GM12878 (cell line): ENCODE measurements around the gene CLEC4M. TPM values are rescaled to one million over a fixed set of nuclear protein-coding genes. Genes with fewer than 3 reads are reported as not detected.

Experiments
- ATAC-seq: fragments of 200-7000 bp; cut with Tn5 transposase; 3 replicates; pipeline ENCODE4 v1.9.1; 2020; ENCODE audit warnings: mild to moderate bottlenecking, moderate library complexity
- BruUV-seq: library from RNA; stranded (reverse); fragments of 400-500 nt; replicated peaks from 2 replicates; lab custom pipeline; 2021; lab: Mats Ljungman, UMichigan
- CTCF ChIA-PET: fragments of 300-600 bp; sonication (Branson Sonifier 250); formaldehyde crosslinking; extraction: SDS; loops from one replicate; lab custom pipeline; 2021; ENCODE audit warnings: inconsistent platforms; lab: Yijun Ruan, JAX
- POLR2A ChIA-PET: fragments of 350-600 bp; formaldehyde crosslinking; extraction: SDS; loops from one replicate; lab custom pipeline; 2021; ENCODE audit warnings: inconsistent platforms; lab: Charles Lee
- RAD21 ChIA-PET: fragments of 300-600 bp; sonication (Branson Sonifier 250); formaldehyde crosslinking; loops from one replicate; lab custom pipeline; 2023; ENCODE audit warnings: antibody characterized with exemption; ENCODE audit not compliant: unreplicated experiment; lab: Charles Lee
- SMC1A ChIA-PET: fragments of 300-600 bp; sonication (Branson Sonifier 250); formaldehyde crosslinking; loops from one replicate; lab custom pipeline; 2023; ENCODE audit not compliant: unreplicated experiment, uncharacterized antibody; lab: Charles Lee
- DNase-seq: peaks from one replicate; pipeline ENCODE4 v3.0.0-alpha.2; 2011; ENCODE audit warnings: low read depth, low spot score
- FAIRE-seq: peaks from 3 replicates; lab custom pipeline; 2011; peaks lifted over from hg19 to GRCh38; lab: Jason Lieb, UNC
- H2AFZ ChIP-seq: 2 replicates; pipeline ENCODE4 v1.6.0; 2011; ENCODE audit warnings: low read depth, low read length, control low read depth; ENCODE audit not compliant: control insufficient read depth
- H3K27ac ChIP-seq: 2 replicates; pipeline ENCODE4 v1.5.1; 2011; ENCODE audit warnings: control low read depth; ENCODE audit not compliant: control insufficient read depth, insufficient read depth
- H3K27me3 ChIP-seq, 2 experiments: replicated peaks in 1 of 2; 2 replicates each; pipeline versions ENCODE4 v1.6.0 to v1.6.1; 2011; ENCODE audit warnings: low read length in 1 of 2; ENCODE audit not compliant: control insufficient read depth in 2 of 2, insufficient read depth in 2 of 2
- H3K36me3 ChIP-seq, 2 experiments: 2 replicates each; pipeline ENCODE4 v1.5.1; 2011; ENCODE audit warnings: low read length in 1 of 2; ENCODE audit not compliant: control insufficient read depth in 2 of 2, insufficient read depth in 2 of 2
- H3K4me1 ChIP-seq: 2 replicates; pipeline ENCODE4 v1.6.1; 2011; ENCODE audit warnings: mild to moderate bottlenecking, low read length, moderate library complexity, mixed read lengths; ENCODE audit not compliant: control insufficient read depth, insufficient read depth
- H3K4me2 ChIP-seq: 2 replicates; pipeline ENCODE4 v1.6.0; 2011; ENCODE audit warnings: control low read depth; ENCODE audit not compliant: control insufficient read depth, insufficient read depth
- H3K4me3 ChIP-seq: fragments of 200-600 bp; sonication (generic); 2 replicates; pipeline ENCODE4 v1.5.1; 2016
- H3K79me2 ChIP-seq: 2 replicates; pipeline ENCODE4 v1.6.0; 2011; ENCODE audit warnings: low read length; ENCODE audit not compliant: control insufficient read depth, insufficient read depth
- H3K9ac ChIP-seq: 2 replicates; pipeline ENCODE4 v1.8.0; 2011; ENCODE audit warnings: low read length, control low read depth, mixed read lengths; ENCODE audit not compliant: control insufficient read depth, insufficient read depth
- H3K9me3 ChIP-seq: replicated peaks from 3 replicates; pipeline ENCODE4 v1.5.1; 2011; ENCODE audit warnings: mild to moderate bottlenecking, low read length; ENCODE audit not compliant: control insufficient read depth, insufficient read depth
- H4K20me1 ChIP-seq: 2 replicates; pipeline ENCODE4 v1.6.0; 2011; ENCODE audit not compliant: control insufficient read depth, insufficient read depth
- MYC ChIP-seq: IDR thresholded peaks from 2 replicates; pipeline ENCODE4 v1.6.1; 2011; ENCODE audit warnings: mild to moderate bottlenecking, low read length, moderate library complexity, inconsistent platforms; ENCODE audit not compliant: insufficient read depth, insufficient replicate concordance, insufficient read length, severe bottlenecking
- NRF1 ChIP-seq: conservative IDR thresholded peaks from 2 replicates; pipeline ENCODE4 v1.6.1; 2011; ENCODE audit warnings: mild to moderate bottlenecking, low read depth, low read length, improper control_type of control experiment
- POLR2AphosphoS5 ChIP-seq: IDR thresholded peaks from 2 replicates; pipeline ENCODE4 v1.6.1; 2011; ENCODE audit warnings: mild to moderate bottlenecking, low read length, inconsistent platforms
- SMC3 ChIP-seq: IDR thresholded peaks from 2 replicates; pipeline ENCODE4 v1.6.1; 2011; ENCODE audit warnings: low read length, improper control_type of control experiment, borderline replicate concordance
- STAT1 ChIP-seq: fragments of 450-650 bp; conservative IDR thresholded peaks from 2 replicates; pipeline ENCODE4 v1.6.1; 2014; ENCODE audit warnings: antibody characterized with exemption, mild to moderate bottlenecking
- ZBED1 ChIP-seq: IDR thresholded peaks from 2 replicates; pipeline ENCODE4 v1.6.1; 2016; ENCODE audit warnings: borderline replicate concordance
- WGBS: methylation state at CpG from one replicate; pipeline ENCODE4 v1.1.6; 2016; ENCODE audit warnings: low lambda C conversion rate; ENCODE audit not compliant: insufficient replicate concordance, insufficient coverage; ENCODE audit errors: missing lambda C conversion rate; 5-methylcytosine and 5-hydroxymethylcytosine counted together
- in situ Hi-C: fragments of 300-500 bp; cut with MboI; formaldehyde crosslinking; loops from 9 replicates; pipeline ENCODE4 v1.14.3; 2018; ENCODE audit warnings: mixed read lengths
- intact Hi-C: fragments of 100-400 bp; cut with micrococcal nuclease; formaldehyde crosslinking; loops from one replicate; pipeline ENCODE4 v1.14.2; 2022; ENCODE audit not compliant: unreplicated experiment
- polyA plus RNA-seq, 11 experiments: library from polyadenylated mRNA; depleted of rRNA in 4 of 11; unstranded in 6 of 11; stranded (reverse) in 5 of 11; fragments of >200 nt; fragmentation: Nextera tagmentation in 4 of 11; fragmentation: Illumina TruSeq in 1 of 11; extraction: Ambion mirVana in 4 of 11; extraction: Trizol in 1 of 11; gene quantifications; 1 replicate in 1 of 11; 2 replicates in 10 of 11; pipeline versions ENCODE4 v1.2.1 to v1.2.3, GENCODE V29; 2011 to 2016; ENCODE audit warnings: inconsistent platforms in 2 of 11, missing spikeins in 2 of 11, low read depth in 1 of 11
- total RNA-seq, 4 experiments: library from RNA; depleted of rRNA in 3 of 4; stranded (reverse); fragments of >200 nt in 3 of 4; fragmentation: Illumina TruSeq in 1 of 4; extraction: Trizol in 1 of 4; gene quantifications; 2 replicates each; pipeline versions ENCODE4 v1.2.1 to v1.2.3, GENCODE V29; 2013 to 2021
- TF ChIP-seq, protein P1 (sequence below): IDR thresholded peaks from 2 replicates; pipeline ENCODE4 v1.6.1; 2012; ENCODE audit warnings: low read depth, low read length, improper control_type of control experiment

Gene CLEC4M
- total and polyA plus RNA-seq, 10 of the 15 experiments (the other 5 are each of a cell fraction or from before 2014, with no cell fraction given), result 0.11 to 0.42 (median 0.25) TPM; not detected in 1

DNA sequence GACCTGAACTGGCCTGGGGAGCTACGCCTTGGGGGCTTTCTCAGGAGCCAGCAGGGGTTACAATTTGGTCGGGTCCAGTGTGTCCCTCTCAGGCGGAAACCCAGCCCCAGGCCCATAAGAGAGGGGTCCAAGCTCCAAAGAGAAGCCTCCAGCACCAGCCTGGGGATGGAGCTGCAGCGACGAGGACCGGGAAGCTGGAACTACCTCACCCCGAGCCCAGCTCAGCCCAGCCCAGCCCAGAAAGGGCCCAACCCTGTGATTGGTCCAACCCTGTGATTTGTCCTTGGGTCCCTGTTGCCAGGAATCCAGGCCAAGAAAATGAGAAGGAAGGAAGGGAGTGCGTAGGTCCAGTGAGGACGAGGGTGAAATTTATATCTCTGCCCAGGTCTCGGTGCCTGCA lies 24.1 kb downstream of the CLEC4M start:
- BruUV-seq, result no TSS peak
- Histone ChIP-seq H3K9me3 (no peaks in the 10 kb centered on the region; the same call in 2 of the 3 replicates), H3K4me3 (no peak overlapping the region), H3K4me2 (no peak overlapping the region), H3K27me3 (peaks cover 3 to 6% of the 10 kb centered on the region in 2 experiments), H3K27ac (no peak overlapping the region), H3K9ac (no peak overlapping the region), H4K20me1 (no peaks in the 10 kb centered on the region), H3K4me1 (no peaks in the 10 kb centered on the region; the same call in 1 of the 2 replicates), H3K36me3 (no peaks in the 10 kb centered on the region), H2AFZ (no peak overlapping the region), H3K79me2 (no peaks in the 10 kb centered on the region)
- ChIA-PET SMC1A (interaction anchor here (0.7 kb wide), 1 partner anchor 221 kb away, joined by 3 read pairs; no protein-coding TSS in a partner anchor), CTCF (no interaction called here), RAD21 (interaction anchor here (0.5 to 1.5 kb wide), 2 partner anchors 13 to 18 kb away, joined by 3 to 4 read pairs; no protein-coding TSS in a partner anchor), POLR2A (no interaction called here)
- 36% methylated on average over 10 of the region's 10 CpGs for WGBS
- ATAC-seq (no peak), DNase-seq (no peak), FAIRE-seq (no peak)
- TF ChIP-seq NRF1, result no peak
- no peak for TF ChIP-seq SMC3
- TF ChIP-seq ZBED1, result no peak
- TF ChIP-seq POLR2AphosphoS5, result no peak
- no peak for TF ChIP-seq STAT1
- TF ChIP-seq, protein P1, sequence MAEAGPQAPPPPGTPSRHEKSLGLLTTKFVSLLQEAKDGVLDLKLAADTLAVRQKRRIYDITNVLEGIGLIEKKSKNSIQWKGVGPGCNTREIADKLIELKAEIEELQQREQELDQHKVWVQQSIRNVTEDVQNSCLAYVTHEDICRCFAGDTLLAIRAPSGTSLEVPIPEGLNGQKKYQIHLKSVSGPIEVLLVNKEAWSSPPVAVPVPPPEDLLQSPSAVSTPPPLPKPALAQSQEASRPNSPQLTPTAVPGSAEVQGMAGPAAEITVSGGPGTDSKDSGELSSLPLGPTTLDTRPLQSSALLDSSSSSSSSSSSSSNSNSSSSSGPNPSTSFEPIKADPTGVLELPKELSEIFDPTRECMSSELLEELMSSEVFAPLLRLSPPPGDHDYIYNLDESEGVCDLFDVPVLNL, result no peak
- TF ChIP-seq MYC, result no peak
- intact Hi-C loops, result no loop called here
- in situ Hi-C loops, result no loop called here
